ENCODE data around the gene KRT79. TPM values are rescaled to one million over a fixed set of nuclear protein-coding genes. Genes with fewer than 3 reads are reported as not detected.

KRT79 gene
- total and polyA plus RNA-seq, 2 of the 8 experiments (the other 6 are each of a cell fraction or from before 2014, with no cell fraction given), result not detected

- TF ChIP-seq CHD7 (IDR thresholded peaks at IDR 0.05; ENCODE audit: insufficient replicate concordance, low read length) (no peak), RXRA (IDR thresholded peaks at IDR 0.05; ENCODE audit: insufficient read depth, low read depth, low read length) (no peak), GTF2F1 (IDR thresholded peaks at IDR 0.05; ENCODE audit: borderline replicate concordance, low read depth, low read length) (no peak), SP2 (IDR thresholded peaks at IDR 0.05; ENCODE audit: low read length) (no peak), POU5F1 (IDR thresholded peaks at IDR 0.05; ENCODE audit: low read depth, low read length) (no peak)
Observed at GRCh38 chr12:52802442-52802841, 31.7 kb downstream of the KRT79 start (continued).

Data from H1 (cell line).